ENCODE measurements around the gene PYGM. TPM values are rescaled to one million over a fixed set of nuclear protein-coding genes. Genes with fewer than 3 reads are reported as not detected.

Gene PYGM
- total RNA-seq, 1 experiment from 2014 or later: 8.0 TPM

- DNase-seq: no peak
- Histone ChIP-seq H3K9me3 (replicated peaks) (no peaks in the 10 kb centered on the region), H3K27me3 (no peaks in the 10 kb centered on the region), H3K36me3 (no peaks in the 10 kb centered on the region), H3K27ac (no peak overlapping the region), H3K4me3 (no peak overlapping the region), H3K4me1 (peaks cover 22% of the 10 kb centered on the region)
Measured at GRCh38 chr11:64755681-64756361, 4.0 kb downstream of the PYGM start.

GRCh38 chr11:64754919-64755662 lies 4.7 kb downstream of the PYGM start:
- no peaks in the 10 kb centered on the region for H3K27me3 ChIP-seq
- H3K27ac ChIP-seq: no peak overlapping the region
- no peaks in the 10 kb centered on the region for H3K36me3 ChIP-seq
- H3K4me3 ChIP-seq: no peak overlapping the region
- no peak for DNase-seq
- peaks cover 16% of the 10 kb centered on the region for H3K4me1 ChIP-seq
- no peaks in the 10 kb centered on the region for H3K9me3 ChIP-seq (replicated peaks)

GRCh38 chr11:64754124-64754918 lies 5.5 kb downstream of the PYGM start:
- Histone ChIP-seq H3K9me3 (replicated peaks) (no peaks in the 10 kb centered on the region), H3K36me3 (no peaks in the 10 kb centered on the region), H3K27me3 (no peaks in the 10 kb centered on the region), H3K27ac (no peak overlapping the region), H3K4me1 (peaks cover 10% of the 10 kb centered on the region), H3K4me3 (no peak overlapping the region)
- DNase-seq: no peak

GRCh38 chr11:64753380-64754123 lies 6.2 kb downstream of the PYGM start:
- no peaks in the 10 kb centered on the region for H3K27me3 ChIP-seq
- H3K4me1 ChIP-seq: peaks cover 6% of the 10 kb centered on the region
- no peak overlapping the region for H3K4me3 ChIP-seq
- H3K9me3 ChIP-seq (replicated peaks): no peaks in the 10 kb centered on the region
- no peaks in the 10 kb centered on the region for H3K36me3 ChIP-seq
- no peak overlapping the region for H3K27ac ChIP-seq
- no peak for DNase-seq

- Histone ChIP-seq H3K9me3 (replicated peaks) (no peaks in the 10 kb centered on the region), H3K36me3 (no peaks in the 10 kb centered on the region), H3K4me1 (peaks cover 6% of the 10 kb centered on the region), H3K27me3 (no peaks in the 10 kb centered on the region), H3K4me3 (no peak overlapping the region), H3K27ac (no peak overlapping the region)
- DNase-seq: no peak
Measured at GRCh38 chr11:64753019-64753379, 6.8 kb downstream of the PYGM start.

GRCh38 chr11:64752175-64752970 lies 7.4 kb downstream of the PYGM start:
- peak; percentile 80 to 88 for DNase-seq

GRCh38 chr11:64751580-64751979 lies 8.2 kb downstream of the PYGM start:
- H3K27me3 ChIP-seq: no peaks in the 10 kb centered on the region
- peaks cover 6% of the 10 kb centered on the region for H3K4me1 ChIP-seq
- no peaks in the 10 kb centered on the region for H3K9me3 ChIP-seq (replicated peaks)
- H3K4me3 ChIP-seq: no peak overlapping the region
- DNase-seq: no peak
- H3K36me3 ChIP-seq: no peaks in the 10 kb centered on the region
- no peak overlapping the region for H3K27ac ChIP-seq

More at GRCh38 chr11:64752175-64752970, 7.4 kb downstream of the PYGM start:
- Histone ChIP-seq H3K9me3 (replicated peaks) (no peaks in the 10 kb centered on the region), H3K27ac (no peak overlapping the region; the same call in 1 of the 2 replicates), H3K4me1 (peaks cover 6% of the 10 kb centered on the region), H3K36me3 (no peaks in the 10 kb centered on the region), H3K27me3 (no peaks in the 10 kb centered on the region), H3K4me3 (no peak overlapping the region)

GRCh38 chr11:64751136-64751535 lies 8.6 kb downstream of the PYGM start:
- Histone ChIP-seq H3K27me3 (no peaks in the 10 kb centered on the region), H3K27ac (no peak overlapping the region), H3K4me1 (peaks cover 6% of the 10 kb centered on the region), H3K9me3 (replicated peaks) (no peaks in the 10 kb centered on the region), H3K36me3 (no peaks in the 10 kb centered on the region), H3K4me3 (no peak overlapping the region)
- no peak for DNase-seq

GRCh38 chr11:64750361-64751054 lies 9.3 kb downstream of the PYGM start:
- Histone ChIP-seq H3K27me3 (peaks cover 3% of the 10 kb centered on the region; the same call in 1 of the 2 replicates), H3K36me3 (no peaks in the 10 kb centered on the region), H3K4me1 (peaks cover 6% of the 10 kb centered on the region), H3K4me3 (no peak overlapping the region), H3K9me3 (replicated peaks) (no peaks in the 10 kb centered on the region), H3K27ac (no peak overlapping the region)
- DNase-seq: no peak

- Histone ChIP-seq H3K27ac (no peak overlapping the region), H3K4me3 (no peak overlapping the region), H3K36me3 (no peaks in the 10 kb centered on the region), H3K27me3 (peaks cover 18% of the 10 kb centered on the region), H3K4me1 (peaks cover 10% of the 10 kb centered on the region), H3K9me3 (replicated peaks) (no peaks in the 10 kb centered on the region)
- DNase-seq: no peak
Measured at GRCh38 chr11:64747961-64748665, 11.7 kb downstream of the PYGM start.

GRCh38 chr11:64746486-64746885 lies 13.3 kb downstream of the PYGM start:
- Histone ChIP-seq H3K4me1 (peaks cover 6% of the 10 kb centered on the region; the same call in 1 of the 2 replicates), H3K4me3 (no peak overlapping the region), H3K27ac (no peak overlapping the region), H3K36me3 (no peaks in the 10 kb centered on the region), H3K27me3 (peaks cover 29% of the 10 kb centered on the region), H3K9me3 (replicated peaks) (no peaks in the 10 kb centered on the region)
- no peak for DNase-seq

- peak; percentile 47 to 53 for DNase-seq
- Histone ChIP-seq H3K4me3 (peak overlapping the region; percentile 49), H3K36me3 (no peaks in the 10 kb centered on the region), H3K27ac (no peak overlapping the region), H3K9me3 (replicated peaks) (no peaks in the 10 kb centered on the region), H3K4me1 (peaks cover 6% of the 10 kb centered on the region; the same call in 1 of the 2 replicates), H3K27me3 (peaks cover 29% of the 10 kb centered on the region)
Measured at GRCh38 chr11:64745521-64746328, 14.0 kb downstream of the PYGM start.
